AG08396 (cell line): ENCODE measurements around the gene CERCAM.

Experiments used
- DNase-seq: peaks from one replicate; pipeline ENCODE4 v3.0.0; 2012; ENCODE audit warnings: low spot score, mixed read lengths

Gene CERCAM, protein sequence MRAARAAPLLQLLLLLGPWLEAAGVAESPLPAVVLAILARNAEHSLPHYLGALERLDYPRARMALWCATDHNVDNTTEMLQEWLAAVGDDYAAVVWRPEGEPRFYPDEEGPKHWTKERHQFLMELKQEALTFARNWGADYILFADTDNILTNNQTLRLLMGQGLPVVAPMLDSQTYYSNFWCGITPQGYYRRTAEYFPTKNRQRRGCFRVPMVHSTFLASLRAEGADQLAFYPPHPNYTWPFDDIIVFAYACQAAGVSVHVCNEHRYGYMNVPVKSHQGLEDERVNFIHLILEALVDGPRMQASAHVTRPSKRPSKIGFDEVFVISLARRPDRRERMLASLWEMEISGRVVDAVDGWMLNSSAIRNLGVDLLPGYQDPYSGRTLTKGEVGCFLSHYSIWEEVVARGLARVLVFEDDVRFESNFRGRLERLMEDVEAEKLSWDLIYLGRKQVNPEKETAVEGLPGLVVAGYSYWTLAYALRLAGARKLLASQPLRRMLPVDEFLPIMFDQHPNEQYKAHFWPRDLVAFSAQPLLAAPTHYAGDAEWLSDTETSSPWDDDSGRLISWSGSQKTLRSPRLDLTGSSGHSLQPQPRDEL

DNA sequence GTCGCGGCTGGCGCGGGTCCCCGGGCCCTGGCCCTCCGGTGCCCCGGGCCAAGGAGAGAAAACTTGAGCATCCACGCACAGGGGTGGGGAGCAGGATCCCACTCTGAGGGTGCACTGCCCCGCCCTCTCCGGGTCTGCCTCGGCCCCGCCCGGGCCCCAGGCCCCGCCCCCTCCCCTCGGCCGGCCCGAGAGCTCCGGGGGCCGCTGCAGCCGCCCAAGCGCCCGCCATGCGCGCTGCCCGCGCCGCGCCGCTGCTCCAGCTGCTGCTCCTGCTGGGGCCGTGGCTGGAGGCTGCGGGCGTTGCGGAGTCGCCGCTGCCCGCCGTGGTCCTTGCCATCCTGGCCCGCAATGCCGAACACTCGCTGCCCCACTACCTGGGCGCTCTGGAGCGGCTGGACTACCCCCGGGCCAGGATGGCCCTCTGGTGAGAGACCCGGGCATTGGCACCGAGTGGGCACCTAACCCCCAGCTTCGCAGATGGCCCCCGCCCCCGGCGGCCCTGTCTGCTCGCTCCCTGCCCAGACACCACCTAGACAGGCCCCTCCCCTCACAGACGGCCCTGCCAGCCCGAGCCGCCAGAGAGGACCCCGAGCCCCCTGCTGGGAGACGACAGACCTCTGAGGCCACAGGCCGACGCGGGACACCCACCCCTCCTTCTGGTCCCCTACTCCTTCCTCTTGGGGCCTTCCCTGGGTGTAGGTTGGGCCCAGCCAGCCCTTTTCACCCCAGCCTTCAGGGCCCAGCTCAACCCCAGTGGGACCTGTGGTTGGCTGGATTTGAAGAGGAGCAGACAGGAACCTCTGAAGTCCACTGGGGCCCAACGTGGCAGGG, at the start of gene CERCAM:
Gene CERCAM, plus strand, starts transcription at position 207 of the 831 bp plus-strand sequence. Its CDS starts 21 bp downstream, at position 228.
- peak; percentile 92 for DNase-seq

DNA sequence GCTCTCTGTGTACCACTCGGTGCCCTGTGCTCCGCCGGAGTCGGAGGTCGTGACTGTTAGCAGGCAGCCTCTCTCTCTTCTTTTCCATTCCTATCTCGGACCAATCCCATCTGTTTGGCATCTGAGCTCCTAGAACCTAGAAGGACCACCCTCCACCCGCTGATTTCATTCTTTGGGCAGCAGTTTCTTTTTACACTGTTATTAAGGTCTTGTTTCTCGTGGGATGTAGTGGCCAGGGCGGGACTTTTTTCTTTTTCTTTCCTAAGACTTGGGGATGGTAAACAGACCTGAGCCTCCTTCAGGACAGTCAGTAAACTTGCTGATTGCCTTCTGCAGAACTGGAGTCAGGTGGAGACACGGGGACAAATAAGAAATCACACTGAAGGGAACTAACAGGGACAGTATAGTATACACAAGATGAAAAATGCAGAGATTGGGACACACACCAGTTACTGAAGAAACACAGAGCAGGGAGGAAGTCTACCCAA, 49.0 kb upstream of the CERCAM start:
- DNase-seq: no peak

DNA sequence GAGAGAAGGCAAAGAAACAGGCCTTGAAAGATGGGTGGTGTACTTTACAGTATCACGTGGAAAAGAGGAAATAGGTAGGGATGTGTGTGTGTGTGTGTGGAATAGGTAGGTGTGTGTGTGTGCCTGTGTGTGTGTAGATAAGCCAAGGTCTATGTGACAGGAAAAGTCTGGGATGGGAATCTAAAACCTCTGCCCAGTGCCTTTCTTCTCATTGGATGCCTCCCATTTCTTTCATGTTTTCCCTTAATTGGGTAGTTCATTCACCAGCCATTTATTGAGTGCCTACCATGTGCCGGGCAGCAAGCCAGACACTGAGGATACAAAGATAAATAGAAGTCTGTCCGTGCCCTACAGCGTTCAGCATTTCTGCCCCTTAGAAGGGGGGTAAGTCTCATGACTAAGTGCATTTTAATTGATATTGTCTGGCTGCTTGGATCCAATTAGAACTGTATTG, 48.4 kb upstream of the CERCAM start:
- DNase-seq: no peak

DNA sequence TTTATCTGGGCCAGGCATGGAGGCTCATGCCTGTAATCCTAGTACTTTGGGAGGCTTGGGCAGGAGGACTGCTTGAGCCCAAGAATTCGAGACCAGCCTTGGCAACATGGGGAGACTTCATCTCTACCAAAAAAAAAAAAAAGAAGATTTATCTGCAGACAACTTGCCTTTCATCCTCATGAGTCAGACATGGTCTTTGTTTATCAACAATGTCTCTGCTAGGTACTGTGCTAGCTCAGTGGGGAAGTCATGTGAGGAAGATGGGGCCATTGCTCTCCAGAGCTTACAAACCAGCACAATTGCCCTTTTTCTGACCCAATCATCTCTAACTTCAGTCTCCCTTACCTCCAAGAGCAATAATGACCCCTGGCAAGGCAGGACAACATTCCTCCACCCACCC, 47.9 kb upstream of the CERCAM start:
- DNase-seq: peak; percentile 56

DNA sequence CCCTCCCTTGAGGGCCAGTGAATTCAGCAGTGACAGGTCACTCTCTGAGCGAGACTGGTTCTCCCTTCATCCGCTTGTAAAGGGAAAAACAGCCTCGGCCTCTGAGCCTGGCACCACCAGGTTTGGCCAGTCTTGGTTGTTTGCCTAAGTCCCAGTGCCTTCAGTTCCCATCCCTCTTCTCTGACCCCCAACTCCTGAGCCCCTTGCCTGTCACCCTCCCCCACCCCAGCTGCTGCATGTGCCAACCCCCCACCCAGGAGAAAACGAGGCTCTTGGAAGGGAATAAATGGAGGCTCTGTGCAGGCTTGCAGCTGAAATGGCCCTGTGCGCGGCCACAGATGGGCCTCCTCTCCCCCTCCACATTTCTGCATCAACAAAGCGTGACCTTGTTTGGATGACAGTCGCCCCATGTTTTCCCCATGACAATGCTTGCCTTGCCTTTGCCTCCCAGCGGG, 46.4 kb upstream of the CERCAM start:
- DNase-seq: no peak

DNA sequence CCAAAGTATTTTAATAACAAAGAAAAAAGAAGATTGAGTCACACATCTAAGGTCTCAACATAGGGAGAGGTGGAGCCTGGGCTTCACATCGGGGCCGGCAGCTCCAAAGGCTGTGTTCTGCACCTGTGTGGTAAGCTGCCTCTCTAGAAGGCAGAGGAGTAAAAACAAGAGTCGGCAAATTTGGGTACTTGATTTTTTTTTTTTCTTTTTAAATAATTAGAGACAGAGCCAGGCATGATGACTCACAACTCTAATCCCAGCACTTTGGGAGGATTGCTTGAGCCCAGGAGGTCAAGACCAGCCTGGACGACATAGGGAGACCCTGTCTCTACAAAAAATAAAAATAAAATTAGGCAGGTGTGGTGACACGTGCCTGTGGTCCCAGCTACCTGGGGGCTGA, 44.8 kb upstream of the CERCAM start:
- DNase-seq: no peak

DNA sequence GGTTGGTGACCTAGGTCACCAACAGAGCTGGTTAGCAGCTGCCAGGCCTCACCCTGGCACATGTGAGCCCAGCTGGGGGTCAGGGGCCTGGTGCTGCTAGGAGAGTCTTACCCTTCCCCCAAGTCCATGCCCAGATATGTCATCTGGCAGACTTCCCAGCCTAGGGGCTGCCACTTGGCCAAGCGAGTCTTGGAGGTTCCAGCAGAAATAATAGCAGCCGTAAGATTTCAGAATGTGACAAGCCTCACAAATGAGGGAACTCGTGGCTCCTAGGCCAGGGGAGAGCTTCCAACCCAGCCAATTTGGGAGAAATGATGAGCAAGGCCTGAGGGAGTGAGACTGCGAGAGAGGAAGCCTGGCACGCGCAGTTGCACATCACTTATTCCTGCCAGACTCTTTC, 38.4 kb upstream of the CERCAM start:
- no peak for DNase-seq

DNA sequence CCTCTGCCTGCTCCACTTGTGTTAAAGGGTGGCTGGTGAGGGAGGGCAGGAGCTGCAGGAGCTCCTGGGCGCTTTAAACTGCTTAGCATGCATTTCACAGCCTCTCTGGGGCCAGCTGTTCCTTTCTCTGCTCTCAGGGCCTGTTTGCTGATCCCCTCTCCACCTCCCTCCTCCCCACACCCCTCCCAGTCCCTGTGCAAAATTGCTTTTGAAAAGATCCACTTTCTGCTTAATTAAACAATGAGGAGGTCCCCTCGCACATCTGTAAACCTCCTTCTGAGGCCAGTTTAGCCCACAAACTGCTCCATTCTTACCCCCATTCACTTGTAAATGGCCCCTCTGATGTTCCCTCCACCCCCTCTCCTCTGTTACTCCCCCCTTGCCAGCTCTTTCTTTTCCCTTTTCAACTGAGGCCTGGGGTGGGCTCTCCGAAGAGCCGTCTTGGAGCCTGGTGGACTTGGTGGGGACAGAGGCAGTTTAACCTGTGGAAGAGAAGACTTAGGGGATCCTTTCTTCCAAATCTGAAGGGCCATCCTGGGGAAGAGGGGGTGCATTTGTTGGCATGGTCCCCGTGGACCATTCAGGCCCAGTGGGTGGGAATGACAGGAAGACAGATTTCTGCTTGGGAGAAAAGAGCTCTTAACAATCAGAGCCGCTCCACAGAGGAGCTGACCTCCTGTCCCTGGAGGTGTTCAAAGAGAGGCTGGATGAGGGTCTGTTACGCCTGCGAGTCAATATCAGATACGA, 37.5 kb upstream of the CERCAM start:
- DNase-seq: no peak

DNA sequence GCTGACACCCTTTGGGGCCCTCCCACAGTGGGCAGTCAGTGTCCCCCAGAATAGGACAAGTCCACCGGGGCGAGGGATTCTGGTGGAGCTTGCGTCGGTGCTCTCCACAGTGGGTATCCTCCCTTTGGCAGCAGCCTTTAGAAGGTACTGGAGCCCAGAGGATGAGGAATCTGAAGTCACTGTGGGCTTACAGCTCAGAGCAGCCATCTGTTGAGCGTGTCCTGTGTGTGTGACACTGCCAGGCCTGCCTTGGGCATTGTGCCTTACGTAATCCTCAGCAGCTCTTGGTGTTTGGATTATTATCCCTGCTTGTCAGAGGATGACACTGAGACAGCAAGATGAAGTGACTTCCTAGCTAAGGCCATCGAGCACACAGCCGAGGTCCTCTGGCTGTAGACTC, 36.9 kb upstream of the CERCAM start:
- DNase-seq: no peak

DNA sequence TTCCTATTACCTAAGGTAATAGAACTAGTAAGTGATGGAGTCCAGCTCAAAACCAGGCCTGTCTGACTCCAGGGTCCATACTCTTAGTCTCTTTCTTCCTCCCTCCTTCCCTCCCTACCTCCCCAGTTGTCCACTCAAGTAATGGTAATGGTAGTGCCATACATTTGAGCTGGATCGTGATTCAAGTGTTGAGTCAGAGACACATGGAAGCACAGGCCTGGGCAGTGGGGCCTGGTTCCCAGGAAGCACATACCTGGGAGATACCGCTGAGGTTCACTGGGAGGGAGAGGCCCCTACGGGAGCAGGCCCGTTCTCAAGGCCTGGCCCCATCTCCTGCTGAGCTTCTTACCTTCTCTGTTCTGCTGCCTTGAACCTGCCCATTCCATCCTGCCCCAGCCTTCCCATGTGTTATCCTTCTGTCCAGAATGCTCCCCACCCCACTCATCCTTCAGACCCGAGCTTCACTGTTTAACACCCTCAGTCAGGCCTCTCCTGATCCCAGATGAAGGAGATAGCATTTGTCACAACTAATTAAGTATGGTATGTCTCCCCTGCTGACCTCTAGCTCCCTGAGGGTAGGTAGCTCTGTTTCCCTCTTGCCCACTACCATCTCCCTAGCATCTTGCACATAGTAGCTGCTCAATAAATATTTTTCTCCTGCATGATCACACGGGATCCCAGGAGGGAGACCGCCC, 35.7 kb upstream of the CERCAM start:
- DNase-seq: no peak

DNA sequence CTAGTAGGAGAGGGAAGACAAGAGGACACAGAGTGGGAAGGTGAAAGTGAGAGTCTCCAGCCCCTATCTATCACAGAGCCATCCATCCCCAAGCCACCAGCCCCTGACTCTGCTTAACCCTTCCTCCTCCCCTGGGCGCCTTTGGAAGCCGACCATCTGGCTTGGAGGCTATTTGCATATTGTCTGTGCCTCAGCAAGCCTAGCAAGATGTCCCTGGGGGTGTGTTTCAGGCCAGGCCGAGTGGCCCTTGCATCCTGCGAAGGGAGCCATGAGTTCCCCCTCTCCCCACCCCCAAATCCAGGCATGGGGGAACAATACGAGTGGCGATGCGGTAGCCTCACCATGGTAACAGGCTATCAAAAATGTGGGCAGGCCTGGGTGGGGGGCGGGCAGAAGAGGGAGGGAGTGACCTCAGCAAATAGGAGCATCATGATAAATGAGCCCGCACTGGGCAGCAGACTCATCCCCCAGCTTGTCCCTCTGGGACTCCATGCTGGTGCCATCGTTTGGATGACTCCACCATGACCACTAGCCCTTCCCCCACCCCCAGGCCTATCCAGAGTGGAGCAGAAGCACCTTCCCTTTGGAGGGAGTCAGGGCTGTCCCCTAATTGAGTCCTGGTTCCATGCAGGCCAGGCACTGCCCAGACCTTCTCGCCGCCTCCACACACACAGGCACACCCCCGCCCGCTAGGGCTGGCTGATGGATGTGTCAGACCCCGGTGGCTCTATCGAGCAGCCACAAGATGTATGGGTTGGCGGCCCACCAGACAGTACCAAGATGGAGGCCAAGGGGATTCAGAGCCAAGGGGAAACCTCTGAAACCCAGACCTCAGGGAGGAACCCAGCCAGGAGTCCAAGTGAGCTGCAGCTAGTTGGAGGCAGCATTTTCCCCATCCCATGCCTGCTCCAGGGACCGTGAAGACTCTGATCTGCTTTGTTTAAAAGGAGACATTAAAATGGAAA, 34.9 kb upstream of the CERCAM start:
- no peak for DNase-seq

DNA sequence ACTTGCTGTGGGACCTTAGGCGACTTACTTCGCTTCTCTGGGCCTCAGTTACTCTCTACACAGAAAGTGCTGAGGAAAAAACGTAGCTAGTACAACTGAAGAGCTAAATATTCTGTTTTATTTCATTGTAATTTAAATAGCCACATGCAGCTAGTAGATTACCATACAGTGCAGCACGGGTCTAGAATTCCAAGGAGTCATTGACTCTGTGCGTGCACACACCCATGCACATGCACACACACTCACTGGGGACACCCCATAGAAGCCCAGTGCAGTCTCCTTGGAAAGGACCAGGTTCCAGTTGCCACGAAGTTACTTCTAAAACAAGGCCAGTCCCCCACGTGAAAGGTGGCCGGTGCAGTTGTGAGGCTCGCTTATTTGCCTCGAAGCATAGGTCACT, 32.5 kb upstream of the CERCAM start:
- DNase-seq: no peak

DNA sequence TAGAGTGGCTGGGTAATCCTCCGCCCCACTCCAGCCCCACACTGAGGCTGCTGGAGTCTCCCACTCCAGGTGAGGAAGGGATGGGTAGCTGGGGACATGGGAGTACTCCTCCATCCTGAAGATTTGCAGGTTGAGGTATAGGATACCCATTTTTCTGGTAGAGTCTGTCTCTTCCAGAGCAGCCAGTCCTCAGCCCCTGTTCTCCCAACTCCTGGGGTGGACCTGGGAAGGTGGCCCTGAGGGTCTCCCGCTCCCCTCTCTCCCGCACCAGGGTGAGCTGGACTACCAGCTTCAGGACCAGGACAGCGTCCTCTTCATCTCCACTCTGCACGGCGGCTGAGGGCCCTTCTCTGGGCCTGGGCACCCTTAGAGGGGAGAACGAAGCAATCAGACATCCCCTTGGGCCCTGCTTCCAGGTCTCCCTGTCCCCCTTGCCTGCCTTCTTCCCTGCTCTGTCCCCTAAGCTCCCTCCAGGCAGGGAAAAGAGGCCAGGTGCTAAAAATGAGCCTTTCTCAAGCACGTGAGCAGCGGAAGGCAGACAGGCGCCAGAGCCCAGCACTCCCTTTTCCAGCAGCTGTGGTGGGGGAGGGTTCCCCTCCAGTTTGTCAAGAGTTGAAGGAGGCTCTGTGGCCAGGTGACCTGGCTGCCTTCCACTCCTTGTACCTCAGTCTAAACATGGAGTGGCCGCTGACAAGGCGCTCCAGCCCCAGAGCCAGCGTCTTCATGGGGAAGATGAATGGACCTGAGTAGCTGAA, 31.1 kb upstream of the CERCAM start:
- DNase-seq: no peak

DNA sequence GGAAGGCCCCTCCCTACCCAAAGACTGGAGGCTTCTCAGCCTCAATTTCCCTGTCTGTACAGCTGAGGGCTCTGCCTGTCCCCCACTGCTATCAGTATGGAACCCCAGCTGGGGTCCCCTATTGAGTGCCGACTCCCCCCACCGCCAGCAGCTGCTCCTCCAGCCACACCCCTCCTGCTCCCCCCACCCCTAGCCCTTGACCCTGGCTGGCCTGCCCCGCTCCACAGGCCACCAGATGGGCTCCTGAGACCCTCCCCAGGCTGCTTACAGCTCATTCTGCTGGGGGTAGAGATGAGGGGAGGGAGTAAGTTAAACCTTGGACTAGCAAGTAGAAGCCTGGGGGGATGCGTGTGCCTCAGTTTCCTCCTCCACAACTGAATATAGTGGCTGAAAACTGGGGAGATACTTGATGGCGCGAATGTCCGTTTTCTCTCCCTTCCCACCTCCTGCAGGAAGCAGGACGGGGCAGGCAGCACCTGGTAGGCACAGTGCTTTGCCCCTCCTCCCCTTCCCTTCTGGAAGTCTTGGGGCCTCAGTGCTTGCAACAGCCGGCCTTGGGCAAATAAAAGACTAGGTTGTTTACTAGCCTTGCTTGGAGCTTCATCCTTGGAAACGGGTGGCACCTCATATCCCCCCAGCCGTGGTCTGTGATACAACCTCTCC, 30.4 kb upstream of the CERCAM start:
- DNase-seq: no peak

DNA sequence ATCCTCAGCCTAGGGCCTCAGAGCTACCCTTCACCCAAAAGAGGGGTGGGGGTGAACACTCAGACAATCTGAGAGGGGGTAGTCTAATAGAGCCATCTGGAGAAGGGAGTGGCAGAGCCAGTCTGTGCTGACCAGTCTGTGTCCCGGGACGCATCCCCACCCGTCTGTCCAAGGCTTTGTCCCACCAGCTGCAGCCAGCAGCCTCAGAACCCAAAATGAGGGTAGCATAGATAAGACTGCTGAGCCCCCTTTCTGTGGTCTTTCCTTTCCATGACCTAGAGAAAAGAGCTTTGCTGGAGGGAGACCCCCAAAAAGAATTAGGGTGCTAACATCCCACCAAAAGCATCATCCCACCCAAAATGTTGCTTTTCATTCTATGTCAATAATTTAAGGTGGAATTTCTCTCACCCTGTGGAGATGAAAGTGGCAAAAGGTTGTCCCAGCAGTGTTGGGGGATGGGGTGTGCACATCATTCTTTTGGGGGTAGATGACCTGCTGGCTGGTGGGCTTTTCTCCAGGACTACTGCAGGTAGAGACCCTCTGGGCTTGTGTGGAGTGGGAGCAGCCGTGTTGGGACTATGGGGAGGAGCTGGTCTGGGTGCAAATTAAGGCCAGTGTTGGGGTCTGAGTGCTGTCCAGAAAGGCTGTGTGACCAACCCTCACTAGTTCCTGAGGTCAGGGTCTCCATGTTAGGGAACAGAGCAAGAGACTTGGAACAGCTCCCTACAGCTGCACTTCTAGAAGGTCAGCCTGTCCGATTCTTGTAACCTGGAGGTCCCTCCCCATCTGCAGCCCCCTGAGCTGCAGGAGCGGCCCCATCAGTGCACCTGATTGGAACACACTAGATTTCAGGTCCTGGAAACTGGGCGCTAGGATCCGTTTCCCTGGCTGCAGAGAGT, 29.6 kb upstream of the CERCAM start:
- DNase-seq: no peak

DNA sequence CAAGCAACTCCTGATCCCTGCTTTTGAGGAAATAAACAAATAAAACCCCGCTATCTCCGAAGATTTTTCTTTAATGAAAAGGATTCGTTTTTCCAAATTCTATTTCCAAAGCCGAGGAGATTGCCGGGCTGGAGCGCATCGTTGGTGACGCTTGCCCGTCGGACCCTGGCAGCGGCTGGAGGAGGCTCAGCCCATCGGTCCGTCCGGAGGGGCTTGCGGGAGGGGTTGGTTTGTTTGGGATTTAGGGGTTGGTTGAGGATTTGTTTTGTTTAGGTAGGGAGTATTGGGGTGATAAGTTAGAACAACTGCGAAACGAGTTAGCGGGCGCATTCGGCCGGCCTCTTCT, 28.7 kb upstream of the CERCAM start:
- DNase-seq: no peak

DNA sequence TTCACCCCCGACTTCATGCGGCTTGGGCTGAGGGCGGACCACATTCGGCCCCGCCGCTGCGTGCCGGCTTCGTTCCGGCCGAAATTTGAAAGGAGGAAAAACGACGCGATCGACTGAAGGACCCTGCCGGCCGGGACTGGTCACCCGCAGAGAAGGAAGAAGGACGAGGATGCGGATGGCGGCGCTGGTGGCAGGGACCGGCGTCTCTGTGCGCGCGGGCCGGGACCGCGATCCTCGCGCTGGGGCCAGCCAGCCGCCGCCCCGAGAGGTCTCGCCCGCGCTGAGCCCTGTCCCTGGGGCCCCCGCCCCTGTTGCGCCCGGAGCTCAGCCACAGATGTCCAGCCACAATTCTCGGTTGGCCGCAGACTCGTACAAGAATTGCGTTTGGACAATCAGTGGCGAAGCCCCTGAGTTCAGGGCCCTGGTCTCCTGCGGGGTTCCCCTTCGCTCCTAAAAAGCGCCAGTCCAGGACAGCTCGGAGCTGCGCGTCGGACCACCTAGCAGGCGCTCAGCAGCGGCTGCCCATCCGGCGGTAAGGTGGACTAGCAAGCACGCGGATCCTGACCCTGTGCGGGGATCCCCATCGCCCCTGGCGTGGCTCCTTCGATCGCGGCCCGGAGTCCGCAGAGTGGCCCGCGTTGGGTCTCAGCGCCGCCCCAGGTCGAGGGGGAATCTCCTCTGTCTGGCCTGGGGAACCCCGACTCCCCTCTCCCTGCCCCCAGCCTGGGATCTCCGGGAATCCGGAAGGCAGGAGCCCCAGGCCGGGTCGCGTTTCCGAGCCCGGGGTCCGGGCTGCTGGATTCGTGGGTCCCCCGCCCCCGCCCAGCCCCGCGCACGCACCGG, 28.1 kb upstream of the CERCAM start:
- no peak for DNase-seq
